GM12892 (cell line): ENCODE results near the gene DAP3.
"Not testable (repeated sequence)": the region's sequence is repeated elsewhere in the genome, so short reads cannot be mapped to it uniquely, and the experiment has no call there.

Experiments
- DNase-seq: peaks from one replicate; pipeline ENCODE4 v3.0.0; 2011; ENCODE audit not compliant: insufficient read length
- FAIRE-seq: peaks from 2 replicates; lab custom pipeline; 2011; peaks lifted over from hg19 to GRCh38; lab: Jason Lieb, UNC
- POLR2A ChIP-seq: IDR thresholded peaks from 2 replicates; pipeline ENCODE4 v1.6.1; 2011; ENCODE audit warnings: low read depth, low read length, control low read depth
- POLR2AphosphoS5 ChIP-seq: IDR thresholded peaks from 2 replicates; pipeline ENCODE4 v1.6.1; 2011; ENCODE audit warnings: low read depth, low read length, control low read depth
- TAF1 ChIP-seq: IDR thresholded peaks from 2 replicates; pipeline ENCODE4 v1.6.1; 2011; ENCODE audit warnings: low read depth, mild to moderate bottlenecking, control low read depth, low read length, borderline replicate concordance

DAP3 gene

GRCh38 chr1:155709391-155709790 lies 20.5 kb downstream of the DAP3 start:
- DNase-seq, result no peak
- FAIRE-seq, result no peak
- TF ChIP-seq TAF1 (no peak), POLR2A (no peak), POLR2AphosphoS5 (no peak)

GRCh38 chr1:155711457-155711856 lies 22.6 kb downstream of the DAP3 start:
- not testable (repeated sequence) for DNase-seq, FAIRE-seq

- not testable (repeated sequence) for FAIRE-seq, DNase-seq
Observed at GRCh38 chr1:155712636-155713035, 23.7 kb downstream of the DAP3 start.

- DNase-seq (no peak), FAIRE-seq (no peak)
- no peak for TF ChIP-seq POLR2AphosphoS5
- TF ChIP-seq POLR2A, result no peak
- no peak for TF ChIP-seq TAF1
Observed at GRCh38 chr1:155713075-155713474, 24.2 kb downstream of the DAP3 start.

GRCh38 chr1:155715056-155715455 lies 26.2 kb downstream of the DAP3 start:
- not testable (repeated sequence) for FAIRE-seq, DNase-seq

GRCh38 chr1:155715777-155716176 lies 26.9 kb downstream of the DAP3 start:
- FAIRE-seq, result no peak
- TF ChIP-seq POLR2A (no peak), POLR2AphosphoS5 (no peak), TAF1 (no peak)
- no peak for DNase-seq

GRCh38 chr1:155717041-155717440 lies 28.1 kb downstream of the DAP3 start:
- FAIRE-seq, result peak; percentile 14
- DNase-seq, result peak; percentile 24
- no peak for TF ChIP-seq POLR2A
- TF ChIP-seq TAF1, result no peak
- no peak for TF ChIP-seq POLR2AphosphoS5

GRCh38 chr1:155718524-155719115 lies 29.7 kb downstream of the DAP3 start:
- DNase-seq, FAIRE-seq: not testable (repeated sequence)

- no peak for DNase-seq
- FAIRE-seq, result no peak
- TF ChIP-seq POLR2AphosphoS5, result no peak
- TF ChIP-seq POLR2A, result no peak
- TF ChIP-seq TAF1, result no peak
Observed at GRCh38 chr1:155719703-155720102, 30.8 kb downstream of the DAP3 start.

- TF ChIP-seq POLR2A, result no peak
- TF ChIP-seq TAF1, result no peak
- TF ChIP-seq POLR2AphosphoS5, result no peak
- no peak for FAIRE-seq
- DNase-seq, result no peak
Observed at GRCh38 chr1:155725142-155725541, 36.3 kb downstream of the DAP3 start.

- FAIRE-seq (no peak), DNase-seq (no peak)
- no peak for TF ChIP-seq POLR2AphosphoS5
- TF ChIP-seq TAF1, result no peak
- no peak for TF ChIP-seq POLR2A
Observed at GRCh38 chr1:155729031-155729898, 40.4 kb downstream of the DAP3 start.

GRCh38 chr1:155740995-155741394 lies 52.1 kb downstream of the DAP3 start:
- DNase-seq, result no peak
- no peak for FAIRE-seq
- TF ChIP-seq TAF1, result no peak
- no peak for TF ChIP-seq POLR2AphosphoS5
- TF ChIP-seq POLR2A, result no peak

- FAIRE-seq (no peak), DNase-seq (no peak)
- TF ChIP-seq POLR2AphosphoS5 (no peak), TAF1 (no peak), POLR2A (no peak)
Observed at GRCh38 chr1:155741908-155742307, 53.0 kb downstream of the DAP3 start.

- no peak for DNase-seq
- no peak for TF ChIP-seq POLR2AphosphoS5
- TF ChIP-seq POLR2A, result no peak
- no peak for TF ChIP-seq TAF1
- no peak for FAIRE-seq
Observed at GRCh38 chr1:155744711-155745283, 55.9 kb downstream of the DAP3 start.
